Mesothelial cell of epicardium (in vitro differentiated cells): ENCODE data around the gene LMNA. TPM values are rescaled to one million over a fixed set of nuclear protein-coding genes. Genes with fewer than 3 reads are reported as not detected.
A peak's percentile ranks its signal among the peaks of the same experiment; 100 is the strongest.
"Not testable (repeated sequence)": the region's sequence is repeated elsewhere in the genome, so short reads cannot be mapped to it uniquely, and the experiment has no call there.

Source experiments
- DNase-seq, 2 experiments: peaks; one replicate each; pipeline ENCODE4 v3.0.0; 2021; ENCODE audit warnings: low spot score in 2 of 2; ENCODE audit not compliant: unreplicated experiment in 2 of 2
- H3K27ac Mint-ChIP-seq: 2 replicates; pipeline ENCODE4 v1.8.0; 2021; ENCODE audit warnings: mixed read lengths
- H3K27me3 Mint-ChIP-seq: 2 replicates; pipeline ENCODE4 v1.8.0; 2021; ENCODE audit warnings: low read depth, mixed read lengths
- H3K36me3 Mint-ChIP-seq: 2 replicates; pipeline ENCODE4 v1.8.0; 2021; ENCODE audit warnings: mixed read lengths
- H3K4me1 Mint-ChIP-seq: 2 replicates; pipeline ENCODE4 v1.8.0; 2021; ENCODE audit warnings: mixed read lengths
- H3K4me3 Mint-ChIP-seq: 2 replicates; pipeline ENCODE4 v1.8.0; 2021; ENCODE audit warnings: mild to moderate bottlenecking, moderate library complexity, mixed read lengths
- H3K9me3 Mint-ChIP-seq: 2 replicates; pipeline ENCODE4 v1.8.0; 2021; ENCODE audit warnings: mixed read lengths
- total RNA-seq: library from RNA; stranded (reverse); gene quantifications from 3 replicates; pipeline ENCODE4 v1.2.1, GENCODE V29; 2021
- TF ChIP-seq, protein P1 (sequence below): fragments of 200-600 bp; sonication (generic); IDR thresholded peaks from one replicate; pipeline ENCODE4 v1.5.0; 2021; ENCODE audit warnings: antibody characterized with exemption; ENCODE audit not compliant: unreplicated experiment

The LMNA gene
- total RNA-seq, 1 donor from 2014 or later = 96.9 TPM

DNA sequence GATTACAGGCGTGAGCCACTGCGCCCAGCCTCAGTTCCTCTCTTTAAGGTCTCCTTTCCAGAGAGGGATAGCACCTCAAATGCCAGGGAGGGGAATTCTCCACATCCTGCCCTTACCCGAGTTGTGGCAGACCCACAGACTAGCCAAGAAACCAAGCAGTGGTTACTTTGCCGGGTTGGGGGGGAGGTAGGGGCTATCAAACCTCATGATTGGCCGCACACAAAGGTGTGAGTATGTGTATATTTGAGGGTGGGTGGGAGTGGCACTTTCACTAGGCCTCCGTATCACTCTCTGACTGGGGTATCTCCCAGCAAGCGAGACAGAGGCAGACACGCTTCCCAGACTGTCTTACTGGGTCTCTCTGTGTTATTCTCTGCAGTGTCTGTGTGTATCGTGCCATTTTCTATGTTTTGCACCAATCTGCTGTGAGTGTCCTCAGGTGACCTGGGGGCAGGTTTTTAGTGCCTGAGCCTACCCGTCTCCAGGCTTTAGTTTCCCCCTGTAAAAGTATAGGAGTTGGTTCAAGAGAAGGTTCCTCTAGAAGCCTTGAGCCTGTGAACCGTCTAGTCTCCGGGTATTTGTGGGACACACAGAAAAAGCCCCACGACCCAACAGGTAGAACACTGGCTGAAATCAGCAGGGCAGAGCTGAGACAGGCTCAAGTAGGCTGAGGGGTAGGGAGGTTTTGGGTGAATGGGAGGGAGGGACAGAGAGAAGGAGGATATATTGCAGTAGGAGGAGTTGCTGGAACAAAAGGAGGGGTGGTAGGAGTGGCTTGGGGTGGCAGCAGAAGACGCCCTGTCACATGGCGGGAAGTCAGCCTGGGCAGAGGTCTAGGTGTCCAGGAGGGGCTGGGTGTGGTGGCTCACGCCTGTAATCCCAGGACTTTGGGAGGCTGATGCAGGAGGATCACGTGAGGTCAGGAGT is 10.3 kb downstream of the LMNA start:
- H3K9me3 Mint-ChIP-seq = no peaks in the 10 kb centered on the region
- H3K27ac Mint-ChIP-seq = peak overlapping the region; percentile 99
- no peaks in the 10 kb centered on the region for H3K27me3 Mint-ChIP-seq
- peaks cover 77% of the 10 kb centered on the region for H3K4me1 Mint-ChIP-seq
- no peak overlapping the region for H3K4me3 Mint-ChIP-seq
- TF ChIP-seq, protein P1, sequence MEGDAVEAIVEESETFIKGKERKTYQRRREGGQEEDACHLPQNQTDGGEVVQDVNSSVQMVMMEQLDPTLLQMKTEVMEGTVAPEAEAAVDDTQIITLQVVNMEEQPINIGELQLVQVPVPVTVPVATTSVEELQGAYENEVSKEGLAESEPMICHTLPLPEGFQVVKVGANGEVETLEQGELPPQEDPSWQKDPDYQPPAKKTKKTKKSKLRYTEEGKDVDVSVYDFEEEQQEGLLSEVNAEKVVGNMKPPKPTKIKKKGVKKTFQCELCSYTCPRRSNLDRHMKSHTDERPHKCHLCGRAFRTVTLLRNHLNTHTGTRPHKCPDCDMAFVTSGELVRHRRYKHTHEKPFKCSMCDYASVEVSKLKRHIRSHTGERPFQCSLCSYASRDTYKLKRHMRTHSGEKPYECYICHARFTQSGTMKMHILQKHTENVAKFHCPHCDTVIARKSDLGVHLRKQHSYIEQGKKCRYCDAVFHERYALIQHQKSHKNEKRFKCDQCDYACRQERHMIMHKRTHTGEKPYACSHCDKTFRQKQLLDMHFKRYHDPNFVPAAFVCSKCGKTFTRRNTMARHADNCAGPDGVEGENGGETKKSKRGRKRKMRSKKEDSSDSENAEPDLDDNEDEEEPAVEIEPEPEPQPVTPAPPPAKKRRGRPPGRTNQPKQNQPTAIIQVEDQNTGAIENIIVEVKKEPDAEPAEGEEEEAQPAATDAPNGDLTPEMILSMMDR = no peak
- no peaks in the 10 kb centered on the region for H3K36me3 Mint-ChIP-seq
- no peak for DNase-seq

DNA sequence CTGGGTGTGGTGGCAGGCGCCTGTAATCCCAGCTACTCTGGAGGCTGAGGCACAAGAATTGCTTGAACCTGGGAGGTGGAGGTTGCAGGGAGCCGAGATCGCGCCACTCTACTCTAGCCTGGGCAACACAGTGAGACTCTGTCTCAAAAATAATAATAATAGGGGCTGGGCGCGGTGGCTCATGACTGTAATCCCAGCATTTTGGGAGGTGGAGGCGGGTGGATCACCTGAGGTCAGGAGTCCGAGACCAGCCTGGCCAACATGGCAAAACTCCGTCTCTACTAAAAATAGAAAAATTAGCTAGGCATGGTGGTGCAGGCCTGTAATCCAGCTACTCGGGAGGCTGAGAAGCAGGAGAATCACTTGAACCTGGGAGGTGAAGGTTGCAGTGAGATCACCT is 11.0 kb downstream of the LMNA start:
- not testable (repeated sequence) for H3K27me3 Mint-ChIP-seq, H3K9me3 Mint-ChIP-seq, H3K36me3 Mint-ChIP-seq, H3K4me3 Mint-ChIP-seq, DNase-seq
- Mint-ChIP-seq H3K27ac (peak overlapping the region; percentile 99), H3K4me1 (peaks cover 76% of the 10 kb centered on the region)

GRCh38 chr1:156126043-156126629 is 11.6 kb downstream of the LMNA start:
- peak overlapping the region; percentile 100 for H3K27ac Mint-ChIP-seq
- TF ChIP-seq, protein P1 = no peak
- peak overlapping the region; percentile 45 for H3K4me3 Mint-ChIP-seq
- H3K27me3 Mint-ChIP-seq = no peaks in the 10 kb centered on the region
- DNase-seq = peak in 1 of 2 experiments; percentile 78
- H3K4me1 Mint-ChIP-seq = peaks cover 75% of the 10 kb centered on the region
- H3K36me3 Mint-ChIP-seq = no peaks in the 10 kb centered on the region
- no peaks in the 10 kb centered on the region for H3K9me3 Mint-ChIP-seq

DNA sequence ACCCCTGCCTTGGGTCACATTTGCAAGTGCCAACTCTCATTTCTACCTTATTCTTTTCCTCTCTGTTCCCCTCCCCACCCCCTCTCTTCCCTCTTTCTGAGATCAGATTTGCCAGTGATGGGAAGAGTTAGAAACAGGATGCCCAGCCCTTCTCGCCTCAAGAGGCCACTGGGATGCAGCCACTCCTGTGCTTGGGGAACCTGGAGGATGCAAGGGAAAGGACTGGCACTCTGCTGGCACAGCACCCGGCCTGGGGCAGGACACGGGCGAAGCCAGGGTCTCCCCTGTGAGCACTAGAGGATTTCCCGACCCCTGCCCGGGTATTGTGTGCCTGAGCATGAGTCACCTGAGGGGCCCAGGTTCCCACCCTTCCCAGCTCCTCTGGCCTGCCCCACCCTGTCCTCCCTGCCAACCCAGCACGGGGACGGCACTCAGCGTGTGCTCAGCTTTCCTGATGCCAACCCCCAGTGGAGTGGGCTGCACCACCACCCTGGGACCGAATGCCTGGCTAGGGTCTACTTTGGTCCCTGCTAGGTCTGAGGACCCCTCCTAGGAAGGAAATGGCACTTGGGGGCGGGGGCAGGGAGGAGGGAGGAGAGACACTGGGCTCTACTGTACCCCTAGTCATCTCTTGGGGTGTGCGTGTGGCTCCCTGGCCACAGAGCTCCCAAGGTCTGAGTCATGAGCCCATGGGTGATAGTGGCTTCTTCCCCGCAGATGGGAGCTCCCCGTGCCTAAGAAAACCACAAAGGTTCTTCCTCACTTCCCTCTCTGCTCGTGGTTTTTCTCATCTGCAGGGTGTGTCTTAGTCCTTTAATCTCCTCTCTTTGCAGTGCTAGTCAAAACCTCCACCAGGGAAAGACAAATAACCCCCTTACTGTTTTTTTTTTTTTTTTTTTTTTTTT is 12.4 kb downstream of the LMNA start:
- Mint-ChIP-seq H3K4me3 (peak overlapping the region; percentile 45), H3K9me3 (no peaks in the 10 kb centered on the region), H3K4me1 (peaks cover 72% of the 10 kb centered on the region), H3K36me3 (peaks cover 4% of the 10 kb centered on the region), H3K27ac (peak overlapping the region; percentile 100), H3K27me3 (no peaks in the 10 kb centered on the region)
- TF ChIP-seq, protein P1 = no peak
- DNase-seq = no peak

DNA sequence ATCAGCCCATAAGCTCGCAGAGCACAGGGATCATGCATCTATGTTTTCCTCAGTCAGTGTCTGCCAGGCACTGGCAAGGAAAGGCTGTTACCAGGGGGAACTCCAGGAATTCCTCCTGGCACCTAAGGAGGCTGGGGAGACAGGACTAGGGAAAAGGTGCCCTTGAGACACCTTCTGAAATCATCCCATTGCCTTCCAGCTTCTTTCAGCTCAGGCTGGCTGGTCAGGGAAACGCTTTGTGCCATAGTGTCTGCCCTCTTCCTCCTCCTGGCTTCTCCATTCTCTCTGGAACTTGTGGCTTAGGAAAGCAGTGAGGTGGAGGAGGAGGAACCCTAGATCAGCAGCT is 13.8 kb downstream of the LMNA start:
- Mint-ChIP-seq H3K27me3 (no peaks in the 10 kb centered on the region), H3K4me3 (no peak overlapping the region), H3K9me3 (no peaks in the 10 kb centered on the region), H3K36me3 (peaks cover 4% of the 10 kb centered on the region), H3K4me1 (peaks cover 62% of the 10 kb centered on the region), H3K27ac (peak overlapping the region; percentile 100)
- DNase-seq = no peak
- TF ChIP-seq, protein P1 = no peak
